Mammary microvascular endothelial cell (primary cell): ENCODE data around the gene MAGEL2. TPM values are rescaled to one million over a fixed set of nuclear protein-coding genes. Genes with fewer than 3 reads are reported as not detected.

Experiments
- total RNA-seq: library from RNA; depleted of rRNA; stranded (reverse); fragments of >200 nt; gene quantifications from 2 replicates; pipeline ENCODE4 v1.2.3, GENCODE V29; 2015

Gene MAGEL2
- total RNA-seq: not detected in 2 replicates

GRCh38 chr15:23647421-23648370 lies at the start of gene MAGEL2:
Gene MAGEL2, minus strand, starts transcription at chr15:23647867. Its CDS starts 125 bp downstream, at chr15:23647742.

DNA sequence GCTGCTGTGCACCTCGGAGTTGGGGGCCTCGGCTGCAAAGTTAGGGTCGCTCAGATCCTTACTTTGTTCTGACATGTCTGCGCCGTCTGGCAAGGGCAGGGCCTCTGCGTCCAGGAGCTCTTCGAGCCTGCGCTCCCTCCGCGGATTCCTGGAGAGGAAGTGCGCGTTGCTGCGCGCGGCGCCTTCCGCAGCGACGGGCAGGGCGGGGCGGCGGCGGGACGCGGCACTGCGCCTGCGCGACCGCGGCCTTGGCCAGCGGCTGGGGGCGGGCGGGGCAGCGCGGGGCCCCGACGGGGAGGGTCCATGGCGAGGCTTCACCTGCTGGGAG lies 39.4 kb upstream of the MAGEL2 start, which contains the start of gene NDN:
NDN (minus strand) TSS at position 163 of the 328 bp plus-strand sequence; CDS start at position 75, 88 bp downstream.

Other genes with a start within 250 kb of the MAGEL2 start
- not detected in 2 replicates for gene GOLGA6L2, start 200.6 kb downstream of the MAGEL2 start, total RNA-seq
- 0.07 TPM in 1 of 2 replicates, not detected in the other for gene MKRN3, start 82.2 kb downstream of the MAGEL2 start, total RNA-seq
- gene NDN, start 39.4 kb upstream of the MAGEL2 start, total RNA-seq: 16.1 and 16.9 TPM in 2 replicates